MCF 10A (cell line): Measurements from ENCODE around the gene MAU2. TPM values are rescaled to one million over a fixed set of nuclear protein-coding genes. Genes with fewer than 3 reads are reported as not detected.

ENCODE experiments used
- BruUV-seq: library from RNA; stranded (reverse); fragments of 400-500 nt; replicated peaks from 2 replicates; lab custom pipeline; 2021; lab: Mats Ljungman, UMichigan
- CTCF ChIA-PET: fragments of 300-600 bp; sonication (Branson Sonifier 250); formaldehyde crosslinking; extraction: SDS; loops from one replicate; lab custom pipeline; 2021; ENCODE audit warnings: antibody characterized with exemption, inconsistent platforms; lab: Yijun Ruan, JAX
- POLR2A ChIA-PET: fragments of 300-600, 350-650 bp; sonication (Branson Sonifier 250); formaldehyde crosslinking; extraction: SDS; loops from one replicate; lab custom pipeline; 2020; ENCODE audit warnings: antibody characterized with exemption, inconsistent platforms; lab: Yijun Ruan, JAX
- DNase-seq: peaks from one replicate; pipeline ENCODE4 v3.0.0-alpha.2; 2018; ENCODE audit not compliant: unreplicated experiment
- H3K27ac Mint-ChIP-seq: one replicate; pipeline ENCODE4 v1.8.0; 2022; ENCODE audit warnings: mild to moderate bottlenecking, low read depth, mixed read lengths; ENCODE audit not compliant: unreplicated experiment
- H3K27me3 Mint-ChIP-seq: one replicate; pipeline ENCODE4 v1.8.0; 2022; ENCODE audit warnings: mixed read lengths; ENCODE audit not compliant: insufficient read depth, unreplicated experiment
- H3K36me3 Mint-ChIP-seq: one replicate; pipeline ENCODE4 v1.8.0; 2022; ENCODE audit warnings: mild to moderate bottlenecking, moderate library complexity, mixed read lengths; ENCODE audit not compliant: insufficient read depth, unreplicated experiment
- H3K4me1 Mint-ChIP-seq: one replicate; pipeline ENCODE4 v1.8.0; 2022; ENCODE audit warnings: mixed read lengths; ENCODE audit not compliant: insufficient read depth, unreplicated experiment
- H3K4me3 Mint-ChIP-seq: one replicate; pipeline ENCODE4 v1.8.0; 2022; ENCODE audit warnings: mild to moderate bottlenecking, moderate library complexity, mixed read lengths; ENCODE audit not compliant: unreplicated experiment
- H3K9me3 Mint-ChIP-seq: one replicate; pipeline ENCODE4 v1.8.0; 2022; ENCODE audit warnings: mixed read lengths; ENCODE audit not compliant: unreplicated experiment
- CTCF ChIP-seq: fragments of 200-600 bp; IDR thresholded peaks from one replicate; pipeline ENCODE4 v1.8.0; 2022; ENCODE audit warnings: antibody characterized with exemption, mild to moderate bottlenecking; ENCODE audit not compliant: unreplicated experiment
- intact Hi-C: fragments of 100-400 bp; cut with micrococcal nuclease; formaldehyde crosslinking; loops from 2 replicates; pipeline ENCODE4 v1.14.1; 2022
- total RNA-seq: library from RNA; stranded (reverse); gene quantifications from 2 replicates; pipeline ENCODE4 v1.2.3, GENCODE V29; 2022

Gene MAU2
- total RNA-seq, 1 experiment from 2014 or later = 50.1 TPM

DNA sequence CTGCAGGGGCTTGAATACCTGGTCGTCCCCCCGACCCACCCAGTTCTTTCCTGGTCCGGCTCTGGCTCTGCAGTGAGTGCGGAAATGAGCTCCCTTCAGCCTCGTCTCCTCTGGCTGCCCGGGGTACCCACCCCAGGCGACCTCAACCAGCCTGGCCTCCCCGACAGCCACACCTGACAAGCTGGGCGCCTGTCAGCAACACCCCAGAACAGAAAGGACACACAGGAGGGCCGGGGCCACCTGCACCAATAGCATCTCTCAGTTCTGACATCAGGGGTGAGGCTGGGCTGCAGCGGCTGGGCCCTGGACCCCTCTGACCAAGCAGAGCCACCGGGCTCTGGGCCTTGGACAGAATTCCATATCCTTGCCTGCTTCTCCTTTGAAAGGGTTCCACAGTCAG, 20.0 kb upstream of the MAU2 start:
- peaks cover 38% of the 10 kb centered on the region for H3K36me3 Mint-ChIP-seq
- BruUV-seq = no TSS peak
- DNase-seq = no peak
- no peak overlapping the region for H3K4me3 Mint-ChIP-seq
- intact Hi-C loops = no loop called here
- H3K27me3 Mint-ChIP-seq = no peaks in the 10 kb centered on the region
- ChIA-PET CTCF (no interaction called here), POLR2A (no interaction called here)
- H3K4me1 Mint-ChIP-seq = no peaks in the 10 kb centered on the region
- H3K9me3 Mint-ChIP-seq = no peaks in the 10 kb centered on the region
- TF ChIP-seq CTCF = no peak
- no peak overlapping the region for H3K27ac Mint-ChIP-seq

- no peak overlapping the region for H3K27ac Mint-ChIP-seq
- intact Hi-C loops = no loop called here
- BruUV-seq = no TSS peak
- no peaks in the 10 kb centered on the region for H3K4me1 Mint-ChIP-seq
- H3K4me3 Mint-ChIP-seq = no peak overlapping the region
- CTCF ChIA-PET = no interaction called here
- TF ChIP-seq CTCF = no peak
- no peaks in the 10 kb centered on the region for H3K27me3 Mint-ChIP-seq
- no peak for DNase-seq
- no peaks in the 10 kb centered on the region for H3K9me3 Mint-ChIP-seq
- POLR2A ChIA-PET = no interaction called here
- peaks cover 53% of the 10 kb centered on the region for H3K36me3 Mint-ChIP-seq
Measured at GRCh38 chr19:19303411-19303810, 17.2 kb upstream of the MAU2 start.

DNA sequence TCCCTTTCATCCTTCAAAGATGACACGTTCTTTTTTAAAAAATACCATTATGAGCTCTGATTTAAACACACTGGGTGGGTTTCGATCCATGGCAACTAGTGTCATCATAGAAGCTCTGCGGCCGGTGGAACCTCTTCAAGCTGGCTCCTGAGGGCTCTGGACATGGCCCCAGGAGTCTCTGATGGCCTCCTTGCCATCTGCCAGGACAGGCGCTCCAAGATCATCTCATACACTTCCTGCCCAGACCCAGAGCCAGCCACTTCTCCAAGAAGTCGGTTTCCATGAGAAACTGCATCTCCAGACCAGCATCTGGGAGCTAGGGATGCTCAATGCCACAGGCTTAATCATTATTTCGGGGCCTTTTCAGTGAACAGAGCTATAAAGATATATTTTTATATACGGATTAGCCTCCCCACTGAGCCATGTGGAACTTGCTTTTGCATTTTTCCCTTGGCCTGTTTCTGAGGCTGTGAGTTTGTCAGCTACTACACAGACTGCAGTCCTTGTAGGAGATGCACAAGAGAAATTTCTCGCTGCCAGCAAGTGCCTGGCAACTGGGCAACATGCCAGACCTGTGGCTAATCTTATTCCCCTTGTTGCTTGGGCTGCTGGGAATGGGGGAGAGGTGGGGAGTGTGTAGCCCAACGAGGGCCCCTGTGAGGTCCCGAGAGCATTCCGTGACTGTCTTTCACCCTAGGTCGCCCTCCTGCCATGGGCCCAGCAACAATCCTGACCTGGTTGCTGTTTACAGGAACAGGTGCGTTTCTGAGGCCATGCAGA, 16.3 kb upstream of the MAU2 start:
- CTCF ChIA-PET = interaction anchor here (0.6 to 1.3 kb wide), 2 partner anchors 17 to 116 kb away, joined by 3 to 5 read pairs; no protein-coding TSS in a partner anchor
- BruUV-seq = no TSS peak
- no peaks in the 10 kb centered on the region for H3K9me3 Mint-ChIP-seq
- no peak overlapping the region for H3K27ac Mint-ChIP-seq
- POLR2A ChIA-PET = interaction anchor here (0.6 kb wide), 1 partner anchor 212 kb away, joined by 3 read pairs; no protein-coding TSS in a partner anchor
- H3K36me3 Mint-ChIP-seq = peaks cover 59% of the 10 kb centered on the region
- no peaks in the 10 kb centered on the region for H3K27me3 Mint-ChIP-seq
- no peak overlapping the region for H3K4me3 Mint-ChIP-seq
- TF ChIP-seq CTCF = no peak
- H3K4me1 Mint-ChIP-seq = no peaks in the 10 kb centered on the region
- intact Hi-C loops = no loop called here
- no peak for DNase-seq

DNA sequence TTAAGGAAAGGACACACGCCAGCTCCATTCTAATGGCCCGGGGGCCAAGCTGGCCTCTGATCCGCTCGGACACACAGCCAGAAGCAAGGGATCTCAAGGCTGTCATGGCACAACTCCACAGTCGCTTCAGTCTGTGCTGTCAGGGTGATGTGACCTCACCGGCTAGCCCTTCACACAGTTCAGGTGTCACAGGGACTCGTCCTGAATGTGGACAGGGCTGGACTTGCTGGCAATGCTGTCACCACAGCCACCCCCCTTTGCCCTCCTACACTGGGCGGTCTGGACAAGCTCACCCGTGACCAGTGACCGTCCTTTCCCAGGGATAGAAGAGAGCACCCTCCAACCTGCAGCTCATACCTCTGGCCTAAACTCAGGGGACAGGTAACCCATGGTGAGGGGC, 15.6 kb upstream of the MAU2 start:
- CTCF ChIA-PET = interaction anchor here (0.6 to 1.3 kb wide), 2 partner anchors 10 to 17 kb away, joined by 3 to 5 read pairs; no protein-coding TSS in a partner anchor
- Mint-ChIP-seq H3K9me3 (no peaks in the 10 kb centered on the region), H3K27me3 (no peaks in the 10 kb centered on the region), H3K4me3 (no peak overlapping the region), H3K27ac (no peak overlapping the region), H3K36me3 (peaks cover 66% of the 10 kb centered on the region), H3K4me1 (no peaks in the 10 kb centered on the region)
- DNase-seq = no peak
- no peak for TF ChIP-seq CTCF
- intact Hi-C loops = no loop called here
- POLR2A ChIA-PET = no interaction called here
- BruUV-seq = no TSS peak
